ENCODE data around the gene EDAR.

The EDAR gene

DNA sequence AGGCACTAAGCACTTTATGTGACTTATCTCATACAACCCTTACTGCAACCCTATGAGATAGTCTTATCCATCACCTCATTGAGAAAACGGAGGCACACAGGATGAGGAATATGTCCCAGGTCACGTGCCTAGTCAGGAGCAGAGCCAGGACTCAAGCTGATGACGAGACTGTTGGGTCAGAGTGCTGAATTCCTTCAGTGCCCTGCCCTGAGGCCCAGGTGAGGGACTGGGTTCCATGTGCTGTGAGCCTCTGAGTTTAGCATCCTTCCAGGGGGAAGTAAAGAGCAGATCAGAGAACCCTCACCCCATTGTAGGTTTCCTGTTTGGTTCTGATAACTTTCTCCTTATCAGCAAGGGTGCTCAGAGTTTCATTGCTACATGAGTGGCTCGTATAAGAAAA, 11.7 kb upstream of the EDAR start:
- no peak for DNase-seq

DNA sequence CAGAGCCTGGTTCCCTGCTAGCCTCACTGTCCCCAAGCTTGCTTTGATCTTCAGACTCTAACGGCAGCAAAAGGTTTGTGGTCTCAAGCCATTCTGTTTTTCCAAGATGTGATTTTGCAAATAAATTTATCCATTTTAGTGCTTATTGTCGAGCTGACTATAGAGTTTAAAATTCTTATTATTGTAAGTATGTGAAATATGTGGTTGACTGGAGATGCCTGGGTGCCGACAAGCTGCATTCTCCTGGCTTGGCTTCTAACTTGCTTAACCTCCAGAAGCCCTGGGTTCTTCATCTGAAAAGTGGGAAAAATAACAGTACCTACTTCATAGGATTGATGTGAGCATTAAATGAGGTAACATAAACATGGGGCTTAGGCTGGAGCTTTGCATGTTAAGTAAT, 9.9 kb upstream of the EDAR start:
- no peak for DNase-seq

DNA sequence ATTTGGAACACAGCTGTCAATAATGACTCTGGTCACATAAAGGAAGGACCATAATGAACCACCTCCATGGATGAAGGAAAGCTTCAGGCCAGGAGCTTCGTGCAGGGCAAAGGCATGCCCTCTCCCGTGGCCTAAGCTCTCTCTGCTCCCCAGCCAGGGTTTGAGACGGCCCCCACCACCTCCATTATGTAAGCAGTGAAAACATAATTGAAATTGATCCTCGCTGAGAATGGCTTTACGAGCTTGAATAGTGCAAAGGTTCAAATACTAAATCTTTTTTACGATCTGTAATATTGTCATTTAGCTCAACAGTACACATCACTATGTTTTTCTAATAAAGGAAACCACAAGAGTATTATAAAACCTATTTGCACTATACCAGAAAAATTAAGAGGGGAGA, 5.2 kb upstream of the EDAR start:
- DNase-seq, result no peak

DNA sequence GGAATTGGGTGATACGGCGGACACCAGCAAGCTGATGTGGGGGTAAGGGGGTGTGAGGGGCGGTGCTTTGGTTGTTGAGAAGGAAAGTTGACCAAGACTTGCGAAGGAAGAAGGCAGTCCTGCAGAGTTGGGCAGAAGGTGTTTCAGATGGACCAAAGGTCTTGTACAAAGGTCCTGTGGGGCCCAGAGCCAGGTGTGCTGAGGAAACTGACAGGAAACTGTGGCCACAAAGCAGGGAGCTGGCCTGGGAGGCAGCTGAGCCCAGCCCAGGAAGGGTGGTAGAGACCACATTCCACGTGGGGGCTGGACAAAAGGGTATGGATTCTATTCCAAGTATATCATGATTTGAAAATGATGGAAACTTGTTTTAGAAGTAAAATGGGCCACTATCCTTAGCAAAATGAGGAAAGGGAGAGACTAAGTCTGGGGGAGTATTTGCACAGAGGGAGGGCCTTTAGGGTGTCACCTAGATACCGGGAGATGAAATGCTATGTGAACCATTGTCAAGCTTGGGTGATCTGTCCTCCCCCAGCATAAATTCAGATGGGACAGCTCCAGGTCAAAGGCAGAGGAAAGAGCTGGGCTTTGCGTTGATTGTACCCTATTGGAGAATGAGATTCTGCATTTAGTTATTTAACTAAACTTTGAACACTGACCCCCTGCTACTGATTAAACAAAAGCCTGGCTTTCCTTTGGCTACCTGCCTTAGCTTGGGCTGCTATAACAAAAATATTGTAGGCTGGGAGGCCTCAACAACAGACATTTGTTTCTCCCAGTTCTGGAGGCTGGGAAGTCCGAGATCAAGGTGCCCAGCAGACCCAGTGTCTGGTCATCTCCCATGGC, 4.3 kb upstream of the EDAR start:
- no peak for DNase-seq

DNA sequence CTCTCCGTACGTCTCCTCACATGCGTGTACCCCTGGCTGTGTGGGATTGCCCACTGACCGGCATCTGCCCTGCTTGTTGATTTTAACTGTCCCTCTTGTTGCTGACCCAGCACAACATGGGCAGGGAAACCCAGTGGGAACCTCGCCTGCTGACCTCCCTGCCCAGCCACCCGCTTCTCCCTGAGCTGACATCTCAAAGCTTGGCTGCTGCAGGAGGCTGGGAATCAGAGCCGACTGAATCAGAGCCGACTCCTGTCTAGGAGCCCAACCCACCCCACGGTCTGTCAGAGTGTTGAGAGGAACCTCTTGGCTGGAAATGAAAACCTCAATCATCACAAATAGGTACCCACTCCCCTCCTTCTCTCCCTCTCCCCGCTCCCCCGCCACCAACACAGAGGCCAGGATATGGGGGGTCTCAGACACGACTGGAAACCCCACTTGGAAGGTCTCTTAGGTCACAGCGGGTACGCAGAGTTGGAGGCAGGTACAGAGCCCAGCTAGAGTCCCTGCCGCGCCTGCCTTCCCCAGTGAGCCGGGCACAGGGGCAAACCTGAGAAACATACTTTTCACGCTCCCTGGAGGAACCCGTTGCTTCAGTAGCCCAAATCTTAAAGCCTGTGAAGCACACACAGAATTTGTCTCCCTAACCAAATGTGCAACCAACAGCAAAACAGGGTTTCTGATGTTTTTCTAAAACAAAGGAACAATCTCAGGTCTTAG, 784 bp downstream of the EDAR start:
- no peak for DNase-seq

DNA sequence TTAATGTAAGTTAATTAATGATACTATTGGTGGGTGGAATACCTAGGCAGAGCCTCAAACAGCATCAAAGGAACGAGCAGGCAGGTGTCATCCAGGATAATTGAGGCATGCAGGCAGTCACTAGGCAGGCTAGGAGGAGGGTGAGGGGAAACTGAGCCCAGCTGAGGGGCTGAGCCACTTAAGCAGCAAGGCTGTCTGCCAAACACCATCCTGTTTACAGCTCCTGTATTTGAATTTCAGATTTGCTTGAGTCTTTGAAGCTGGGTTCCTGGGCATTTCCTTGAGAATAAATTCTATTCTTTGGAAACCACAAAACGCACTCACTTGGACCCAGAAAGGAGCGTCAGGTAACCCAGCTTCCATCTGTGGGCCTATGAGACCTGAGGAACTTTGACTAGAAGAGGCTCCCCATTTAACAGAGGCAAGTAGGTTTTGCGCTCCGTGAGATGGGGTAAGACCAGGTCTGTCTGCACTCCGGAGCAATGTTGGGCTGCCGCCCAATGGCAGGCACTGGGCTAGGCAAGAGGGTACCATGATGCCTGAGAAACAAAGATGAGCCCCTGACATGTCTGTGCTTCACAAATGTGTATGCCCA, 2.0 kb downstream of the EDAR start:
- DNase-seq, result no peak

DNA sequence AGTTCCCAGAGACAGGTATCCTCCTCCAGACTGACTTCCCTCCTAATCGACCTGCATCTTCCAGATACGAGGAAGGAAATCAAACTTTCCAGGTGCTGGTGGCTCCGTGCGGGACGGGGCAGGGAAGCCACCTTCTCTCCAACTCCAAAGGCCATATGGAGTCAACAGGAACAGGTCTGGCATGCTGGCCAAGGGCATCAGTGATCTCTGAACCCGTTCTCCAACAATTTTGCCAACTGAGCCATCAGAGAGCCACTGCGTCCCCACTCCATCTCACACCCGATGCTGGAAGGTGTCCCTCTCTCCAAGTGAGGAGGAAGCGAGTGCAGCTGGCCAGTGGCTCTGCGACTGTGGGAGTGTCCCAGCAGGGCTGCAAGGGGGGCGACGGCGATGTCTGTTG, 5.4 kb downstream of the EDAR start:
- no peak for DNase-seq

DNA sequence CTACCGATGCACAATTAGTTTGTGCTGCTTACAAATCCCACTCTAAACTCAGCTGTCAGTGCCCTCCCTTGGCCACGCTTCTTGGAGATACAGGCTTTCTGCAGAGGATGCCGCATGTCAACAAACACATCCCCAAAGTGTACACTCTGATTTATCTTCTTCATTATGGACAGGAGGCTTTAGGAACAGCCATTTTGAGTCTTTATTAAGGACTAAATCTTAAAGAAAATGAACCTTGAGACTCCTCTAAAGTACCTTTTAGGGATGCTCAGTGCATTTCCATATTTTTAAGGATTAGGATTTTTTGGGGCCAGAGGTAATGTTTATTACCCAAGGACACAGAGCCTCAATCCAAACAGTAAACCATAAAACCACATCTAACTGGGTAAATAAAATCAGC, 6.0 kb downstream of the EDAR start:
- DNase-seq, result no peak

DNA sequence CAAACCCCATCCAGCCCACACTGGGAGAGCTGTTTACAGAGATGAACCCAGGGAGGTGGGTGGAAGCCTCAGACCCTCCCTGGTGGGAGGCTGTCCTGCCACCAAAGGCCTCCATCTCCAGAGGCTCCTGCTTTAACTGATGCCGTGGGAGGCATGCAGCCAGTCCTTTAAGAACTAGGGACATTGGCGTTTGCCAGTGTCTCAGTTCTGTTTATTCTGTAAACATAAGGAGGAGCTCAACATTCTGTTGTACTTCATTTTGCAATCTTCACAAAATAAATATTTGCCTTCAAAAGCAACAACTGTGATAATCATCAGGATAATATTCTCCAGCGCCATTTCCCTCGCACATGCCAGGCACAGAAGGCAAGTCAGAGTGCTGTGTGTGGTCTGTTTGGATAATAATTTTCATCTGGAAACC, 6.8 kb downstream of the EDAR start:
- no peak for DNase-seq

DNA sequence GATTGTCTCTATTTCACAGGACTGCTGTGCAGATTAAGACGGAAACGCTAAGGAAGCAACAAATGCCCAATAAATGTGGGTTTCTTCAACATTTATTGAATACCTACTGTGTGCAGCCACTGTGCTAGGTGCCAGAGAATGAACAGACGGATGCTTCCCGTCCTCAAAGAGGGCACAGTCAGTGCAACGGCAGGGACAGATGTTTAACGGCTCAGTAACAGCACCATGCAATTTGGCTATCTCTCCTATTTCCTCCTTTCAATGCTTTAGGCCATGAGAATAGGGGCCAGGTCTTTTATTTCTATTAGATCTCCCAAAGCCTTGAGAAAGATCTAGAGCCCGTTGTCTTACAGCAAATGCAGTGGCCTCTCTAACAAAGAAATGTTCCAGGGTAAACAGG, 7.2 kb downstream of the EDAR start:
- no peak for DNase-seq

DNA sequence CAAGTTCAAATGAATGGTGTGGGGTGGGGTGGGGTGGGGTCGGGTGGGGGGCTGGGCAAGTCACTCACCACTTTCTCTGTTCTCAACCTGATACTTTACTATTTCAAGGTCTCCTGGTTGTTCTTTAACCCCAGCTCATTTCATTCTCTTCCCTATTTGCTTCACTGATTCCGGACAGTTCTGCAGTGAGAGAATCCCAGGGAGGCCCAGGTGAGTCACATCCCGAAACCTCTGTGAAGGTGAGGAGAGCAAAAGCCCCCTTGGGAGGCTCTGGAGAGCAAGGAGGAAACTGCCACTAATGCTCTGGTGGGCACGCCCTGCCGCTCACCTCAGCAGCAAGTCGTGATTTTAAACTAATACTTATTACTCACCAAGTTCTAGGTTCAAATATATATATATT, 8.9 kb downstream of the EDAR start:
- no peak for DNase-seq

DNA sequence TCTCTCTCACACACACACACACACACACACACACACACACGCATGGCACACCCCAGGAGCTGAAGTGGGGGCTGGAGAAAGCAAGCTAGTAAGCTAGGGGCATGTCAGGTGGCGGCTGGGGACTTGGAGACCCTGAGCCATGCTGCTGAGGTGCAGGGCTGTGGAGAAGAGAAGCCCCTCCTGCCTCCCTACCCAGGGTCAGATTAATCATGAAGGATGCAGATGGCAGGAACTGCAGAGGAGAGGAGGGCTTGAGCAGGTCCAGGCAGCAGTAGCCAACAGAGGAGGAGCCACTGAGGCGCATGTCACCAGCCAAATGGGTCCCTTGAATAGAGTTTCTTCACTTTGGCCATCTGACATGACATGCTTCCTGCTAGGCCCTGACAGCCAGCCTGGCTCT, 9.6 kb downstream of the EDAR start:
- no peak for DNase-seq

DNA sequence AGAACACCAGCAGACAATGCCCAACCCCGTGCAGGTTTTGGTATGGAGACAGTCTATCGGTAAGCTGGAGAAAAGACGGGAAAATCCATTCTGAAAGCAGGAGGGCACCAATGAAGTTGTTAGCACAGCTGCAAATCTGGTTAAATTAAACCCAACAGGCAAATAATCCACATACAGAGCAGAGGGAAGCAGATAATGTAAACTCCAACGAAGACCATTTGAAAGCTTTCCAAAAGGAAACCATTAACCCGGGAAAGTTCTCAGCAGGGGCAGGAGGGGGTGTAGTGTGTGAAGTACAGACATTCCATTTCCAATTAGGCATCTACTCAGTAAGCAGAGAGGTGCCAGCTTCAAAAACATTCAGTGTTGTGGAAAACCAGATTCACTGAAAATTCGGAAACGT, 10.3 kb downstream of the EDAR start:
- DNase-seq, result no peak

DNA sequence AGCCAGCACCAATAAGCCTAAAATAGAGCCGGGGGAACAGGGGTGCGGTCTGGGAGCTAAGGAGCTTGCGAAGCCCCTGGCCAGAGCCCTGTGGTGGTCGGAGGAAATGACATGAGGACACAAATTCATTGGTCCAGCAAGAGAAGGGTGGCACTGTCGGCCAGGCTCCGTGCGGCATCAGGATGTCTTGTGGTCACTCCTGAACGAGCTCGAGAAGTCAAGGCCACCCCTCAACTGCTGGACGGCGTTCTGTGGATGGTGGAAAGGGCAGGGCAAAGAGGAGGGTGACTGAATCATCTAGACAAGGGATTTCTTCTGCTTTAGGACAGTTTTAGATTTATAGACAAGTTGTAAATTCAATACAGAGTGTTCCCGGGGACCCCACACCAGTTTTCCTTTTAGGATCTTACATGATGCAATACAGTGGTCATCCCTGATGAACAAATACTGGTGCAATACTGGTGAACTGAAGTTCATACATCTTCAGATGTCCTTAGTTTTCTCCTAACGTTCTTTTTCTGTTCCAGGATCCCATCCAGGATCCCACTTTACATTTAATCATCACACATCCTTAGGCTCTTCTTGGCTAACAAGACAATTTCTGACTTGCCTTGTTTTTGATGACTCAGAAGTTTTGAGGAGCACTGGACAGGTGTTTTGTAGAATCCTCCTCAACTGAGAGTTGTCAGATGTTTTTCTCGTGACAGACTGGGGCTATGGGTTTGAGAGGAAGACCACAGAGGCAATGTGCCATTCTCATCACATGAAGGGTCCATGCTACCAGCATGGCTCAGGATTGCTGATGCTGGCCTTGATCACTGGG, 13.2 kb downstream of the EDAR start:
- no peak for DNase-seq

DNA sequence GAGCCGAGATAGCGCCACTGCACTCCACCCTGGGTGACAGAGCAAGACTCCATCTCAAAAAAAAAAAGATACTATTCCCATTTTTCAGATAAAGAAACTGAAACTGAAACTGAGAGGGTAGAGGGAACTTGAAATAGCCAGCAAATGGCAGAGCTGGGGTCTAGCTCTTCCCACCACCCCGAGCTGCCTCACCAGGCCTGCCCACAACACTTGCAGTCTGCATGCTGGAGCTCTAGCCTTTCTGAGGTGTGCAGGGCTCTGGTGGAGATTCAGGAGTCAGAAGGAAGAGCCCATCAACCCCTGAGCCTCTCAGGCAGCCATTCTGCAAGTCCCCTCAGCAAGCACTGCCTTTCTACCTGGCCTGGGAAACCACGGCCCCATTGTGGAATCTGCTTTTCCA, 14.3 kb downstream of the EDAR start:
- DNase-seq, result no peak

DNA sequence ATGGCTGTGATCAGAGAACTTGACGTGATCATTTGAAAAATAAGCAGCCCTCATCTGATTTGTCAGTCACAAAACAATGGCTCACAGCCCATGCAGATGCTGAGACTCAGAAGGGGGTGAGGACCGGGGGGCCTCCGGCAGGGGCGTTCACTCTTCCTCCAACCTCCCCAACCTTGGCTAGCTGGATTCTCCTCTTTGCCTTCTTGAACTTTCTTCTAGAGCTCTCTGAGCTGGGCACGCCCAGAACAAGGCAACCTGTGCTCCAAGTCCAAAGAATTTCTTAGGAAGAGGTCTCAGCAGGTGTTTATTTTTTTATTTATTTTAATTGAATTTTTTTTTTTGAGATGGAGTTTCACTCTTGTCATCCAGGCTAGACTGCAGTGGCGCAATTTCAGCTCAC, 16.4 kb downstream of the EDAR start:
- no peak for DNase-seq

DNA sequence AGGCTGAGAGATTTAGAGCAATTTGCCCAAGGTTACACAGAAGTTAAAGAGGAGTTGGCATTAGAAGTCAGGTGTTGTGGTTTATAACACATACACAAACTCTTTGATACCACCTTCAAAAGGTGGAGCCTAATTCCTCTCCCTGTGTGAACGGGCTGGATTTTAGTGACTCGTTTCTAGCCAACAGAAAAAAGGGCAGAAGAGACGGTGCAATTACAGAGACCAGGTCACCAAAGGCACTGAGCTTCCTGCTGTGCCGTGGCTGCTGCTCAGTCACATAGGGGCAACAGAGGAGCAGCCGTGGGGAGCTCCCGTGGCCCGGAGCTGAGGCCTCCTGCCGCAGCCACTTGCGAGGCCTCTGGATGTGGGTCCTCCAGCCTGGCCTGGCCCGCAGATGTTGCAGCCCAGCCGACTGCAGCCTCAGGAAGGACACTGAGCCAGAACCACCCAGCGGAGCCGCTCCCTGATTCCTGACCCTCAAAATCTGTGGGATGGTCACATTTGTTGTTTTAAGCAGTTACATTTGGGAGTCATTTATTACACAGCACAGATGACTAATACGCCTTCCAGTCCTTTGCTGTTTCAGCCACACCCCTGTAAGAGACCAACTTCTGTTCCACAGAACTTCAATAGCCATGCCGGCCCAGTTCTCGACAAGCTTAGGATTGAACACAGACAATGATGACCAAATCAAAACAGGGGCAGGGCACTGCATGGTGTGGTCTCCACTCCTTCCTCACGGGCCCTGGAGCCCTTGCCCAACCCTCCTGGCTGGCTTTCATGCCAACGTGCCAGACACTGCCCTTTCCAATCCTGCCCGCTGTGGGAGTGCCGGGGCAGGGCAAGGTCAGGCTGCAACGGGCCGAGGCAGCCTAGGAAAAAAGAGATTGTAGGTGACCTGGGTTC, 17.1 kb downstream of the EDAR start:
- DNase-seq, result no peak

DNA sequence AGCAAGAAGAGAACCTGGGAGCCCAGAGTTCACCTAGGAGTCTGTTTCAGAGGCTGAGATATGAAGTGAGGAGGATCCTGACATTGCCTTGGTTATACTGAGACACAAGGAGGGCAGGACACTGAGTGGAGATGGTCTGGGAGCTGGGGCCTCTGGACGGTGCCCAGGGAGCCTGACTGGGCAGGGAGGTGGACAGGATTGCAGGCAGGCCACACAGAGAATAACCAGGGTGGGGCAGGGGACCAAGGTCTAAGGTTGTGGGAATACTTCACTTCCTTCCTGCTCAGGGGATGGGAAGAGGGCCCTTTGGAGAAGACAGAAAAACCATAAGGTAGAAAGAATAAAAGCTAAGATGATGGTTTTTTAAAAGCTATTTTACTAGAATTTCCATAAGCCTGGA, 18.7 kb downstream of the EDAR start:
- no peak for DNase-seq

DNA sequence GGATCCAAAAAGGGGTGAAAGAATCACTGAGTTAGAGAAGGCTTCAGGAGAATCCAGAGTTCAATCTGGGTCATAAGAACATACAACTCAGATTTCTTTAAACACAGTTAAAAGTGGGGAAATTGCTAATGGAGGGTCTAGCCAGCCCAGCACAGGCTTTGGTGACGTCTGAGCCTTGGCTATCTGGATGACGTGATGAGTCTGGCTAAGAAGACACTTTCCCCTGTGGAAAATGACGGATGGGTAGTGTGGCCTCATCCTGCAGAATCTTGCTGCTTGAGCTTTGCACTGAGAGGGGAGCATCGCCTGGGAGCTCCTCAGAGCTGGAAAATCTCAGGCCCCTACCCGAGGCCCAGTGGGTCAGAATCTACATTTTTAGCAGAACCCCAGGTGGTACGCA, 19.2 kb downstream of the EDAR start:
- no peak for DNase-seq

DNA sequence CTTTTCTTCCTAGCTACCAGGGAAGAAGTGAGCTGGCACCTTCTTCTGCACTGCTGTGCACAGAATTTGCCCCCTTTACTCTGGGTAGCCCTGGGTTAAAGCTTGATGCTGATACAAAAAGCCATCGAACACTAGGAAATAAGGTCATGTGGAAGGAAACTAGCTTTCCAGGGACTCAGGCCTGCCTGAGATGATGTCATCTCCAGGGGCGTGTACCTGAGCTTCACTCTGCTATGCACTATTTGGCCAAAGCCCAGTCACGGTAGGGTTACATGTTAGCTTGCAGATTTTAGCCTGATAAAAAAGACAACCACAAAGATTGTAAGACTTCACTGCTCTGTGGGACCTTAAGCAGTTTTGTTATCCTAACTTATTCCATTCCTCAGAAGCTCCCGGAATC, 20.4 kb downstream of the EDAR start:
- DNase-seq, result no peak

DNA sequence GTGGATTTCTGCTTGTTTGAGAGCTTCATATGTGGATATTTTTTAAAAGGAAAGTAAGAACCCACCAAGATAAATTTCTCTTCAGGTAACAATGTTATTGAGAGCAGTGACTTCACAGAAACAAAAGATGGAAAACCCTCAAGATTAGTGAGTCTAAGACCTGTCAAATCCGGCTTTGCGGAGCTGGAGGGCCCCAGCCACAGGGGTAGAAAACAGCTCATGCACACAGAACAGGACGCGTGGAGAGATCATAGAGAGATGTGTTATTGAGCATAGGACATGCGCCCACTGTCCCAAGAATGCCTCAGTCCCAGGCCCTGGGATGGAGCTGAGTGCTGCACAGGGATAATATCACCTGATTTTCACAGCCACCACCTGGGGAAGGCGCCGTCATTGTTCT, 21.3 kb downstream of the EDAR start:
- DNase-seq, result no peak

Data from NCI-H2171 treated with DMSO at 0.1 percent for 48 hours (cell line).